ENCODE results near the gene MED29.
A peak's percentile ranks its signal among the peaks of the same experiment; 100 is the strongest.

The MED29 gene

GRCh38 chr19:39433480-39434079 is 42.4 kb downstream of the MED29 start:
- DNase-seq = no peak

DNA sequence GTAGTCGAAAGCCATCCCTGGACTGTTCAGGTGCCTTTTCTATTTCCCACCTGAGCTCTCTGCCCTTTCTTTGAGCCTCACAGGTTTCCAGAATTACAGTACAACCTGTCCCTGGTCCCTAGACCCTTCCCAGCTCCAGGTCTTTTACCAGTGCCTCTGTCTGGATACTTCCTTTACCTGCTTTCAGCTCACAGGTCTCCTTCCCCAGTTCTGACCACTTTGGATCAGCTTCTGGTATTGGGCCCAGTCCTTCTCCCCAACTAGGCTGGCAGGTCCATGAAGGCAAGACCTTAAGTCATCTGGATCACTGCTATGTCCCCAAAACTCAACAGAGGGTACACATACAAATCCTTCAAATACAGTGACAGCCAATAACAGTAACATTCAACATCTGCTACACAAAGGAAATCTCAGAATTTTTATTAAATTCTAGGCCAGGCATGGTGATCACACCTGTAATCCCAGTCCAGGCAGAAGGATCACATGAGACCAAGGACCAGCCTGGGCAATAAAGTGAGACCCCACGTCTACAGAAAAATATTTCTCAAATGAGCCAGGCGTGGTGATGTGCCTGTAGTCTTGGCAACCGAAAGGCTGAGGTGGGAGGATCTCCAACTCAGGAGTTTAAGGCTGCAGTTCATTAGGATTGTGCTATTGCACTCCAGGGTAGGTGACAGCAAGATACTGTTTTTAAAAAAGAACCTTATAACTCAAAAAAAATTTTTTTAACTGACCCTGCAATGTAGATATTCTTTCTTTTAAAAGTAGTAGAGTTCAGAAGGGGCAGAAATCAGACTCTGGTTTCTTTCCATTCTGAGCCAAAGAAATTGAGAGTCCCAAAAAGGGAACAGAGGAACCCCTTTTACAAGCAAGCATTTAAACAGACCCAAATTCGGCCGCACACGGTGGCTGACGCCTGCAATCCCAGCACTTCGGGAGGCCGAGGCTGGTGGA is 43.2 kb downstream of the MED29 start:
- no peak for DNase-seq

DNA sequence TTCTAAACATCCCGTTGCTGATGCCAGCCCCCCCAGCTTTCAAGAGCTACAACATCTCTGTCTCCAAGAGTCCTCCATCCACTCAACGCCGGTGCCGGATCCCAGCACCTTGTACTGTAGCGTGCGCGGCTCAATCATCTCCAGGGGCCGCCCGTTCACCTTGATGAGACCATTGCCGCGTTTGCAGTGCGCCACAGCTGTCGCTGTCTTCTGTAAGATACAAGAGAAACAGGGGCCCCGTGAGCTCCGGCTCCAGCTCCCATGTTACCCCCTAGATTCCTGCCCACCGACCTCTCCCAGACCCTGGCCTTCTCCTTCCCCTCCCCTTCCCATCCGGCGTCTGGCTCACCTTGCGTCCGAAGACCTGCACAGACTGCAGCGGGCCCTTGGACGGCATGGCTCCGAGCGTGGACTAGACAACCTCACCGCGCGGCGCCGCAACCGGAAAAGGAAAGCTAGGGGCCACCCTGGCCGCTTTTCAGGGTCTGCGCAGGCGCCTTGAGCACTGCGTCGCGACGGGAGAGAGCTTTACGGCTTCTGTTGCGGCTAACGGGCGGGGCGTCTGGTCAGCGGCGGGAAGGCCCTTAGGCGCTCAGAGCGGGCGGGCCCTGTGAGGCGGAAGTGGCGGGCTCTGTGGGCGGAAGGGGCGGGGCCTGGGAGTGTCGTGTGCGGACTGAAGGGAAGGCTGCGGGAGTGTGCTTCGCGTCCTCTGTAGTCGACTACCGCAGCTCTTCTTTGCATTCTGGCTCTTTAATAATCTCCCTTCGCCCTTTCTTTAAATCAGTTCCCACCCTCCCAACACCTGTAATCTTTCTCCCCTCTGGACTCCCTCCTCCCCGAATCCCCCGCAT is 44.5 kb downstream of the MED29 start, which contains the start of gene RPS16:
RPS16 (minus strand) TSS at position 451 of the 851 bp plus-strand sequence; CDS start at position 397, 54 bp downstream.
- DNase-seq = peak; percentile 98

DNA sequence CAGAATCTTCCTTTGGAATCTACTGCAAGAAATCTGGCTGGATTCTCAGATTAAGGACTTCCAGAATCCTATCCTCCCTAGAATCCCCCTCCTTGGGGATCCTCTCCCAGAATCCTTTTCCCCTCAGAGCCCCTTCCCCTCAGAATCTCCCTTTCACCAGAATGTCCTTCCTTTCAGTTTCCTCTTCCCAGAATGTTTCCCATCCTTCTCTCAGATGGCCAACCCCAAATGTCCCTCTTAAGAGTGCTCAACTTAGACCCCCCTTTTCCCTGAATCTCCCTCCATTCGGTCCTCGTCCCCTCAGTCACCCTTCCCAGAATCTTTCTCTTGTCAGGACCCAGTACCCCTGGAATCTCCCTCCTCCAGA is 45.2 kb downstream of the MED29 start:
- no peak for DNase-seq

DNA sequence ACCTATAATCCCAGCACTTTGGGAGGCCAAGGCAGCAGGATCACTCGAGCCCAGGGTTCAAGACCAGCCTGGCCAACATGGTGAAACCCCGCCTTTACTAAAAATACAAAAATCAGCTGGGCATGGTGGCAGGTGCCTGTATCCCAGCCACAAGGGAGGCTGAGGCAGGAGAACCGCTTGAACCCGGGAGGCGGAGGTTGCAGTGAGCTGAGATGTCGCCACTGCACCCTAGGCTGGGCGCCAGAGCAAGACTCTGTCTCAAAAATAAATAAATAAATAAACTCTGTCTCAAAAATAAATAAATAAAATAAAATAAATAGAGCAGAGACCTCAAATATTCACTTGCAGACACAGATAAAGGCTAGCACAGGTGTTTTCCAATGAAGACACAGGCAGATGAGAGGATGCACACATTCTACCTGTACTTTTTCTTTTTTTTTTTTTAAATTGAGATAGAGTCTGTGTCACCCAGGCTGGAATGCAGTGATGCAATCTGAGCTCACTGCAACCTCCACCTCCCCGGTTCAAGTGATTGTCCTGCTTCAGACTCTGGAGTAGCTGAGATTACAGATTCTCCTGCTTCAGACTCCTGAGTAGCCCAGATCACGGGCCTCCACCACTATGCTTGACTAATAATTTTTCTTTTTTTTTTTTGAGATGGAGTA is 47.2 kb downstream of the MED29 start:
- DNase-seq = no peak

DNA sequence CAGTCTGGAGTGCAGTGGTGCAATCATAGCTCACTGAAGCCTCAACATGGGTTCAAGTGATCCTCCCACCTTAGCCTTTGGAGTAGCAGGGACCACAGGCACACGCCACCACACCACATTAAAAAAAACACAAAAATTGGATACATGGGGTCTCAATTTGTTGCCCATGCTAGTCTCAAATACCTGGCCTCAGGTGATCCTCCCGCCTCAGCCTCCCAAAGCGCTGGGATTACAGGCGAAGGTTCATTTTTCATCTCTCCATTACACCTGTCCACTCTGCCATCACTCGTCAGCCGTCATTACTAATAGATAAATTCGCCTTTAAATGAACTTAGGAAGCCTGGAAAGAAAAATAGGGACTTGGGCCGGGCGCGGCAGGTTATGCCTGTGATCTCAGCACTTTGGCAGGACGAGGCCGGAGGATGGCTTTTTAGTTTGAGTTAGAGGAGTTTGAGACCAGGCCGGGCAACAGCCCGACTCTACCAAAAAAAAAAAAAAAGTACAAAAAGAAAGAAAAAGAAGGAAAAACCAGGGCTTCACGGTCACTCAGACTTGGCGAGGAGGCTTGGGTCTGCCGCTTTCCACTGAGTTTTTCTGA is 53.5 kb downstream of the MED29 start:
- no peak for DNase-seq

- peak; percentile 99 for DNase-seq
These were observed 54.3 kb downstream of the MED29 start, which contains the start of gene SUPT5H for GRCh38 chr19:39445196-39446111. TSS of gene SUPT5H (plus strand) at chr19:39445582. CDS start at chr19:39445891, 309 bp downstream.

DNA sequence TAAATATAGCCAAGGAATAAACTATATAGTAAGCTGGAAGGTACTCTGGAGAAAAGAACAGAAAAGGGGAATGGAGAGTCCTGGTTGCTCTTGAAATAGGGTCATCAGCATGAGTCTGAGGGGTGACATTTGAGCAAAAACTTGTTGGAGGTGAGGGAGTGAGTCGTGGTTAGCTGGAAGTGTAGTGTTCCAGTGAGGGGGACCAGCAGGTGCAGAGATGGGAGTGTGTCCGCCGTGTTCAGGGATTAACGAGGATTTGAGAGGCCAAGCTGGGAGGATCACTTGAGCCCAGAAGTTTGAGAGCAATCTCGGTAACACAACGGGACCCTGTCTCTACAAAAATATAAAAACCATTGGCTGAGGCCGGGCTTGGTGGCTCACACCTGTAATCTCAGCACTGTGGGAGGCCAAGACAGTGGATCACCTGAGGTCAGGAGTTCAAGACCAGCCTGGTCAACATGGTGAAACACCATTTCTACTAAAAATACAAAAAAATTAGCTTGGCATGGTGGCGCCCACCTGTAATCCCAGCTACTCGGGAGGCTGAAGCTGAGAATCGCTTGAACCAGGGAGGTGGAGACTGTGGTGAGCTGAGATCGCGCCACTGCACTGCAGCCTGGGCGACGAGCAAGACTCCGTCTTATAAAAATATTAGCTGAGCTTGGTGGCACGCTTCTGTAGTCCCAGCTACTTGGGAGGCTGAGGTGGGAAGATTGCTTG is 55.3 kb downstream of the MED29 start:
- no peak for DNase-seq

DNA sequence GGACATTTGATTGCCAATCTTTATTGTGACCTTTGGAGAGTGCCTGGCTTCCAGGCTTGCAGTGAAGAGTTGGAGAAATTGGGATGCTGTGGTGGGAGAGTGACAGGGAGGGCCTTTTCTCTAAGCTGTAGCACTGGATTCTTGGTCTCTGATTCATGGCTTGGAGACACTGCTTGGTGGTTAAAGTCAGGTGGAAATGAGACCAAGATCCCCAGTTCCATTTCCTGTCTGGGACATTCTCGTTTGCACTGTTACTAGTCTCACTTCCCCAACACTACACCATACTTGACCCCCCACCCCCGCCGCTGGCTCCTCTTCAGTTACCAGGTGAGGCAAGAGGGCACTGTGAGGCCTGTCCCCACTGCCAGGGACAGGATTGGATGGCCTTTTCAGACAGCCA is 57.1 kb downstream of the MED29 start:
- no peak for DNase-seq

GRCh38 chr19:39449116-39449797 is 58.1 kb downstream of the MED29 start:
- no peak for DNase-seq

Measured in NCI-H2029 (cell line).